ENCODE data around the gene HNRNPH2.

DNA sequence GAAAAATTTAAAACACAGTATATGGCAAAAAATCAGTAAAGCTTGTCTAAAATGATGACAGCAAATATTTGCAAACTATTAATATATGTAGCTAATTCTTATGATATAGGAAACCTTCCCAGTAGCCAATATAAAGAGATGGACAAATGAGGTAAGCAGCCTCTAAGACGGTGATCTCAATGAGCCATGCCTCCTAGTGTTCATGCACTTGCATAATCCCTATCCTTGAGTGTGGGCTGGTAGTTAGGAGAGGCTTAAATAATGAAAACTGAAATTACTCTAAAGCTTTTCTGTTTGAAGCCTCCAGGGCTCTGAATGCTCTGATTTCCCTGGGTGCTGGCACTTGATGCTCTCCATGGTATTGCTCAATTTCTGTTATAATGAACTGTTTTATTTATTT lies 52.6 kb downstream of the HNRNPH2 start:
- TF ChIP-seq, protein P1, sequence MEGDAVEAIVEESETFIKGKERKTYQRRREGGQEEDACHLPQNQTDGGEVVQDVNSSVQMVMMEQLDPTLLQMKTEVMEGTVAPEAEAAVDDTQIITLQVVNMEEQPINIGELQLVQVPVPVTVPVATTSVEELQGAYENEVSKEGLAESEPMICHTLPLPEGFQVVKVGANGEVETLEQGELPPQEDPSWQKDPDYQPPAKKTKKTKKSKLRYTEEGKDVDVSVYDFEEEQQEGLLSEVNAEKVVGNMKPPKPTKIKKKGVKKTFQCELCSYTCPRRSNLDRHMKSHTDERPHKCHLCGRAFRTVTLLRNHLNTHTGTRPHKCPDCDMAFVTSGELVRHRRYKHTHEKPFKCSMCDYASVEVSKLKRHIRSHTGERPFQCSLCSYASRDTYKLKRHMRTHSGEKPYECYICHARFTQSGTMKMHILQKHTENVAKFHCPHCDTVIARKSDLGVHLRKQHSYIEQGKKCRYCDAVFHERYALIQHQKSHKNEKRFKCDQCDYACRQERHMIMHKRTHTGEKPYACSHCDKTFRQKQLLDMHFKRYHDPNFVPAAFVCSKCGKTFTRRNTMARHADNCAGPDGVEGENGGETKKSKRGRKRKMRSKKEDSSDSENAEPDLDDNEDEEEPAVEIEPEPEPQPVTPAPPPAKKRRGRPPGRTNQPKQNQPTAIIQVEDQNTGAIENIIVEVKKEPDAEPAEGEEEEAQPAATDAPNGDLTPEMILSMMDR (conservative IDR thresholded peaks at IDR 0.05) = no peak
- TF ChIP-seq EZH2 (IDR thresholded peaks at IDR 0.05; ENCODE audit: low read depth) = no peak

Measured in PC-9 (cell line).